Heart left ventricle (tissue), 13 donors: ENCODE results near the gene LILRB1.

Experiments used
- POLR2A ChIP-seq, 2 donors: fragments of 450-650 bp; IDR thresholded peaks; one replicate each; pipeline ENCODE4 v1.6.1; 2017; ENCODE audit warnings: antibody characterized with exemption in 2 of 2, mild to moderate bottlenecking in 2 of 2, moderate library complexity in 2 of 2
- TF ChIP-seq, protein P1 (sequence below), 12 donors: fragments of 200-600 bp; sonication (generic) in 4 of 12; IDR thresholded peaks; one replicate each; pipeline versions ENCODE4 v1.5.0 to v1.8.0; 2018 to 2022; ENCODE audit warnings: antibody characterized with exemption in 12 of 12, mild to moderate bottlenecking in 5 of 12
- donor health status: ischemic (EF 13 %, LVEDD 7.1; RV severe dilation, severe dysfunction).
- donor health status: DM: no; HTN: yes; CAD: no.
- donor health status: DM: no; HTN: no; CAD: no.
- donor health status: ischemic (EF 25% LVEDD 6.9; RV normal size, moderate dysfunction).
- donor health status: ischemic (EF 25% LVEDD 5.7; RV mildly dilated, moderate dysfunction).
- donor health status: ischemic (EF 35%, LVEDD 5.7; RV mildly dilated, moderate dysfunction).
- donor health status: nonischemic (EF 11% LVEDD 7.7; RV severe dilation, severe dysfunction).
- donor health status: DM: yes; HTN: yes; CAD: no.
- donor health status: PGD.
- donor health status: ischemic (EF 29% LVEDD 5.4; RV normal size, mild dysfunction).
- donor health status: nonischemic (EF 23%, LVEDD 6.1; RV moderate dilation, normal function).

DNA sequence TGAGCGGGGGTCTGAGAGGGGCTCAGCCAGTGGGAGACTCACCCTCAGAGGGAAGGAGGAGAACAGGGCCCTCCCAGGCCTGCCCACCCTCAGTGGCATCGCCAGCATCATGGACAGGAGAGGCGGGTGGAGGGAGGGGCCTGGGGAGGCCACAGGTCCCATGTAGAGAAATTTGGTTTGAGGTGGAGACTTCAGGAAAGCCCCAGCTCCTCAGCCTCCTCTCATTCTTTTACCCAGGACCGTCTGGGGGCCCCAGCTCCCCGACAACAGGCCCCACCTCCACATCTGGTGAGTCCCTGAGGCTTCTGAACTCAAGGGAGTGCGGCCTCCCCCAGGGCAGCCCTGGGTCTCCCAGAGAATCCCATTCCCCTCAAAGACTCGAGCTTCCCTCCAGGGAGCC is 3.1 kb downstream of the LILRB1 start:
- TF ChIP-seq, protein P1, sequence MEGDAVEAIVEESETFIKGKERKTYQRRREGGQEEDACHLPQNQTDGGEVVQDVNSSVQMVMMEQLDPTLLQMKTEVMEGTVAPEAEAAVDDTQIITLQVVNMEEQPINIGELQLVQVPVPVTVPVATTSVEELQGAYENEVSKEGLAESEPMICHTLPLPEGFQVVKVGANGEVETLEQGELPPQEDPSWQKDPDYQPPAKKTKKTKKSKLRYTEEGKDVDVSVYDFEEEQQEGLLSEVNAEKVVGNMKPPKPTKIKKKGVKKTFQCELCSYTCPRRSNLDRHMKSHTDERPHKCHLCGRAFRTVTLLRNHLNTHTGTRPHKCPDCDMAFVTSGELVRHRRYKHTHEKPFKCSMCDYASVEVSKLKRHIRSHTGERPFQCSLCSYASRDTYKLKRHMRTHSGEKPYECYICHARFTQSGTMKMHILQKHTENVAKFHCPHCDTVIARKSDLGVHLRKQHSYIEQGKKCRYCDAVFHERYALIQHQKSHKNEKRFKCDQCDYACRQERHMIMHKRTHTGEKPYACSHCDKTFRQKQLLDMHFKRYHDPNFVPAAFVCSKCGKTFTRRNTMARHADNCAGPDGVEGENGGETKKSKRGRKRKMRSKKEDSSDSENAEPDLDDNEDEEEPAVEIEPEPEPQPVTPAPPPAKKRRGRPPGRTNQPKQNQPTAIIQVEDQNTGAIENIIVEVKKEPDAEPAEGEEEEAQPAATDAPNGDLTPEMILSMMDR (IDR thresholded peaks at IDR 0.05) = no peak
- no peak for TF ChIP-seq POLR2A (IDR thresholded peaks at IDR 0.05)
